HFF-Myc (cell line): ENCODE results near the gene VAMP7.

Experiments used
- DNase-seq: peaks from one replicate; pipeline ENCODE4 v3.0.0-alpha.2; 2011; ENCODE audit warnings: low read depth; ENCODE audit errors: extremely low read depth
- H3K4me3 ChIP-seq: replicated peaks from 2 replicates; pipeline ENCODE4 v1.5.1; 2011; ENCODE audit warnings: low read depth, mild to moderate bottlenecking, control low read depth, low read length
- CTCF ChIP-seq: IDR thresholded peaks from 2 replicates; pipeline ENCODE4 v1.5.1; 2012; ENCODE audit warnings: mild to moderate bottlenecking, low read depth, low read length, control low read depth; ENCODE audit errors: missing control alignments

VAMP7 gene

GRCh38 chrX:155951237-155951789 is 70.2 kb downstream of the VAMP7 start:
- no peak overlapping the region for H3K4me3 ChIP-seq
- no peak for DNase-seq
- TF ChIP-seq CTCF, result no peak

GRCh38 chrX:155953055-155953454 is 71.9 kb downstream of the VAMP7 start:
- no peak for DNase-seq
- no peak overlapping the region for H3K4me3 ChIP-seq
- no peak for TF ChIP-seq CTCF

GRCh38 chrX:155954793-155955192 is 73.6 kb downstream of the VAMP7 start:
- H3K4me3 ChIP-seq, result no peak overlapping the region
- DNase-seq, result no peak
- TF ChIP-seq CTCF, result no peak

GRCh38 chrX:155956099-155956498 is 75.0 kb downstream of the VAMP7 start:
- no peak for DNase-seq
- no peak overlapping the region for H3K4me3 ChIP-seq
- no peak for TF ChIP-seq CTCF

GRCh38 chrX:155956649-155957048 is 75.5 kb downstream of the VAMP7 start:
- no peak for TF ChIP-seq CTCF
- no peak for DNase-seq

GRCh38 chrX:155957843-155958242 is 76.7 kb downstream of the VAMP7 start:
- H3K4me3 ChIP-seq, result no peak overlapping the region
- TF ChIP-seq CTCF, result no peak
- no peak for DNase-seq

More at GRCh38 chrX:155956649-155957048, 75.5 kb downstream of the VAMP7 start:
- H3K4me3 ChIP-seq, result no peak overlapping the region

GRCh38 chrX:155959018-155959587 is 78.0 kb downstream of the VAMP7 start:
- H3K4me3 ChIP-seq, result no peak overlapping the region
- no peak for DNase-seq
- no peak for TF ChIP-seq CTCF
